T-helper 2 cell (primary cell): ENCODE results near the gene CACNA1C.

Source experiments
- DNase-seq, 5 experiments: peaks; one replicate each; pipeline versions ENCODE4 v3.0.0 to v3.0.0-alpha.2; 2012 to 2022

Gene CACNA1C

GRCh38 chr12:2172491-2173214 is 119.9 kb downstream of the CACNA1C start:
- no peak for DNase-seq

DNA sequence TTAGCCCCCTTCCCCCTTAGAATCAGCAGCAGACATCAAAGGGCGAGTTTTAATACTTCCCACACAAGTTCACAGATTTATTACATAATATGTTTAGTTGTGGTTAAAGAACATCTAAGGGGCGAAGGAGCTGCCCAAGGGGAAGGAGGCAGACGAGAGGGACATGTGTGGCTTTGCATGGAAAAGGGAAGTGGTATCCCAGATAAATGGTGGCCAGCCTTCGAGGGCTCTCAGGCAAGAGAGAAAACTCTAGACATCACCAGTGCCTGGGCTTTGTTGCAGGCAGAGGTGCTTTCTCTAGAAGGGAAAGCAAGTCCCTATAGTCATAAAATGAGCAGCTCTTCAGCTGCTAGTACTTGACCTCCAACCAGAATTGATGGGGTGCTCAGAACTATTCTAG is 121.2 kb downstream of the CACNA1C start:
- no peak for DNase-seq

DNA sequence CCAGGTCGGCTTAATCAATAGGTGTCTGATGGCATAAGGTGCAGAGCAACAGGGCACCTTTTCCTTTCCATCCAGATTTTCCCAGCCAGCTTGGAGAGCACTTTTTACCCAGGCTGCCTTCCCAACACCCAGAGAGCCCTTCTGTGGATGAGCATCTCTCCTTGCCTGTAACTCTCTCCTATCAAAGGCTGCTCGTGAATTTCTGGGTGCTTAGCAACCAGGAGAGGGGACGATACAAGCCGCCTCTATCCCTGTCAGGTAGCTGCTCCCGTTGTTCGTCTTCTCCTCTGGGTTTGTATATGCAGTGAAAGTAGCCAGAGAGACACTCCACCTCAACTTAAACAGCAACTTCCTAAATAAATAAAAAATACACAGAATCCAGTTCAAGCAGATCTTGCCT is 124.2 kb downstream of the CACNA1C start:
- no peak for DNase-seq

DNA sequence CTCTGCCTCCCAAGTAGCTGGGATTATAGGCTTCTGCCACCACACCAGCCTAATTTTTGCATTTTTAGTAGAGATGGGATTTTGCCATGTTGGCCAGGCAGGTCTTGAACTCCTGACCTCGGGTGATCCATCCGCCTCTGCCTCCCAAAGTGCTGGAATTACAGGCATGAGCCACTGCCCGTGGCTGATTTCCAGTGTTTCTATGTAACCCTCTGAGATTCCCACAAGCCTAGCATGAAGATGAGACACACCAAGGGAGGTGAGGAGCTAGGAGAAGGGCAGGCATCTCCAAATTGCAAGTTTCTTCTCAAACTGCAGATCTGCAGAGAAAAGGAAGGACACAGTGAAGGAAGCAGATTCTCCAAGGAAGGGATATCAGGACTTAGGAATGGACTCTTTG is 125.0 kb downstream of the CACNA1C start:
- no peak for DNase-seq

DNA sequence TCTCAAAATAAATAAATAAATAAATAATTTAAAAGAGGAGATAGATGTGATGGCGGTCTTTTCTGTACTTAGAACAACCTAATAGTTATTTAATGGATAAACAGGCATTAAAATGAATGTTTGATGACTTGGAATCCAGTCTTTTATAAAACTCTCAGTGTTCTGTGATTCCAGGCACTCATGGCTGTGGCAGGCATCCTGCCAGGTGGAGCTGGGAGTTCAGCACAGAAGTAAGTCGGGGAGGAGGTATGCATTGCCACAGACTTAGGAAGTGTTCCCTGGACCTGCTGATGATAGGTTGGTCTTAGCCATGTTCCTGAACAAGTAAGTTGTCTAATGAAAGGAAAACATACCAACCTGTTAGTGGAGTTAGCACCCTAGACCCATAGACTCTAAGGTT is 126.3 kb downstream of the CACNA1C start:
- DNase-seq, result no peak

DNA sequence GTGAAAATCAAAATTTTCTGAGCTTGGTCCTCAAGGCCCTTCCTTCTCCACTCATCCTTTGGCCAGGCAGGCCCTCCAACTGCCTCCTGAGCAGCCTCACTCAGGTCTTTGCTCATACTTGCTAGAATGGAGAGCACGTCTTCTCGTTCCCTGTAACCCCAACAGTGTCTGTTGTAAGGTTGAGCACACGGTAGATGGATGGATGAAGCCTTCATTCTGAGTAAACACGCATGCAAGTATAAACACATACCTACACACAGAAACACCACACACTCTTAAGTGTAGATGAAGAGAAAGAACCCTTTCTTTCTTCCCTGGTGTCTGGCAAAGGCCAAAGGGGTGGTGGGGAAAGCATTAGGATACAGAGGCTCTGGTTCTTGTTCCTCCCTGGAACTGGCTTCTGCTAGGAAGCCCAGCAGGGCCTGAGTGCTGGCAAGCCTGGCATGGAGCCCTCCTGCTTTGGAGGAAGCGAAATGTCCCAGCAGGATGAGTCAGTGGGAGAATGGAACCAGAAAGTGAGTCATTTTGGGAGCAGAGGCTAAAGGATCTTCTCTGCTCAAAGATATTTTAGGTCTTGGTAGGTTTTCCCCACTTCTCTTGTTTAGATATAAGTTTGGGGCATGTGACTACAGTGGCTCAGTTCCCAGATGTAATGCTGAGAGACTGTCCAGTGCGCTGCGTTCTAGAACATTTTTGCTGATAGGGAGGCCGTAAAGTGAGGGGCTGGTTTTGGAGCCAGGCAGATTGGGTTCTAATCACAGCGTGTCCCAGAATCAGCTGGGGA is 127.4 kb downstream of the CACNA1C start:
- DNase-seq, result no peak

DNA sequence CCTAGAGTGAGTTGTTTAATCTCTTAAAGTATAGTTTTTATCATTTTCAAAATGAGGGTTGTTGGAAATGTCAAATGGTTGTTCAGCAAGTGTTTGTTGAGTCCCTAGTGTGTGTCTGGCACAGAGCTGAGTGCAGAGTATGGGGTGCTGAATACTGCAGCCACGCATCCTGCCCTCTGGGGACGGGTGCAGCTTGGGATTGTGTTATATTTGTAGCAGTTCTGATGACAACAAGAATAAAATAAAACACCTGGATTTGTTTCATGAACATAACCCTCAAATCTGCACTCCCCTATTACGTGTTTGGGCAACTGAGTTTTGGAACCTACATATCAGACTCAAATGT is 127.9 kb downstream of the CACNA1C start:
- no peak for DNase-seq

DNA sequence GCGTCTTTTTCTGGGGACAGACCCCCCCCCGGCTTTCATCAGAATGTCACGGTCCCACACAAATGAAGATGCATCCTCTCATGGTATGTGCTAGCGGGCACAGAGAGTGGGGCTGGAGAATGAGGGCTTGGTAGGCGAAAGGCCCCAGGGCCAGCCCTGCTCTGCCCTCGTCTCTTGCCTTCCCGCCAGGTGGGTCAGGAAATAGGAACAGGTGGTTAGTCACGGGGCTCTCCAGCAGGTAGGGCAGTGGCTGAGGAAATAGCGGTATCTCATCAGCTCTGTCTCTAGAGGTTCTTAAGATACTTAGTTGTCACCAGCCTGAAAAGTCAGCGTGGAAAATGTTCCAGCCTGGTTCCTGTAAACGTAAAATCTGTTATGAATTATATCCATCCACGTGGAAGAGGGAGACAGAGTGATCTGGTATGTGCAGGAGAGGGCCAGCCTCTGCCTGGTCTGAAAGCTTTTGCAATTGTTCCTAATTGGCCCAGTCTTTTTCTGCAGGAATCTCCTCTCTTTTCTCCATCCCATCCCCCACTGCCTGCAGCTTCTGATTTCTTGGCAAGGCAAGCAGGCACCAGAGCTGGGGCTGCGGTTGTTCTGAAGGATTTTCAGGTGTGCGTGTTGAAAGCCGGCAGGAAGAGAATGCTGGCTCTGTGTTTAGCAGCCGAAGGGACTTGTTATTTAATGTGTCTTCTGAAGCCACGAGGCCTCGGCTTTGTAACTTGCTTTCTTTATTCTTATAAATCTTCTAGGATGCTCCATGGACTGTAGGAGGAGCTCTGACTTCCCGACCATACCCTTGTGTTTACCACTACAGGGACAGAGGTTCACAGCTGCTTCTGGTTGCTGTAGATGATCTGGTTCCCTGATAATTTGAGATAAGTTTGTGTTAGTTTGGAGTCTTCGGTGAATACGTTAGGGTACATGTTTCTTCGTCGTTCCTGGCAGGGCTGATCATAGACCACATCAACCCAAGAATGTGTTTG is 131.1 kb downstream of the CACNA1C start:
- no peak for DNase-seq

- DNase-seq, result no peak
Observed at GRCh38 chr12:2185751-2186341, 133.1 kb downstream of the CACNA1C start.

DNA sequence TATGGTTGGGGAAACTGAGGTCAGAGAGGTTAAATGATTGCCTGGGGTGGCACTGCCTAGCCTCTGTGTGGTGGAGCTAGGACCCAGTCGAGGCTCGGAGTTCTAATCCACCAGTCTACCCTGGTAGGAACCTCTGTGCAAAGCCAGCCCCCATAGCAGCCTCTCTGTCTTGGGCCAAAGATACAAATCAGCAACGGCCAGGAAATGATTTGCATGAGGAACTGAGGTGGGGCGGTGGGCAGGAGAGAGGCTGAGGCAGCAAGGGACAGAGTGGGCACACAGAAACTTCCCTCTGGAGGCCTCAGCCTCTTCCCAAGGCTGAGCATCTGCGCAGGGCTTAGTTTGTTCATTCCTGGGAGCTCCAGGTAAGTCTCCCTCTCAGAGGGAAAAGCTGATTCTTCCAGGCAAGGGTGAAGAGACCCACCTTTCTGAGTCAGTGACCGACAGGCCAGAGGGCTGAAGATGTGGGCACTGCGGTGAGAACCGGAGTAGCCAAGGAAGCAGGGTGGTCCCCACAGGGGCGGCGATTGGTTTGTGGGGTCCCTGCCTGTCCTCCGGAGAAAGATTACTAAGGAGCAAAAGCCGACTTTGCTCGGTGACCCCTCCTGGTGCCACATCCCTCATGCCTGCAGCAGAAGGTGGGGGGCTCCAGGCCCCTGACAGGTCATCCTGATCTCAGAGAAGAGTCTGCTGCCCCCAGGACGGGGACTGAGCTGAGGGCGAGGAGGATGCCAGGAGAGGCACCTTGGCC is 134.6 kb downstream of the CACNA1C start:
- no peak for DNase-seq

DNA sequence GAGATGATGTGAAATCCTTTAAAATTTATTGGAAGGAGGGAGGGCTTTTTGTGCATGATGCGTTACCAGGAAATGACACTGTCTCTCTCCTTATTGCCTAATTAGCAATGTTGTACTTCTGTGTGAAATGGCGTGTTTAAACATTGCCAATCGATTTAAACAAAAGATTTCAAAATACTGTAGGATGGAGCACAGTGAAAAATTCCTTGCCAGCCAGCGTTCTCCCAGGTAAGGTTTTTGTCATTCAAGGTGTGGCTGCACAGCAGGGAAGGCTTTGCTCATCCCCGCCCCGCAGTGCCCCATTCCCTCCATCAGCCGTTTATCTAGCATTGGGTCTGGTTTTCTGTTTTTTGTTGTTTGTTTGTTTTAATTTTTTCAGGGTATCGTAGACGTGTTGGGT is 137.3 kb downstream of the CACNA1C start:
- DNase-seq, result no peak

DNA sequence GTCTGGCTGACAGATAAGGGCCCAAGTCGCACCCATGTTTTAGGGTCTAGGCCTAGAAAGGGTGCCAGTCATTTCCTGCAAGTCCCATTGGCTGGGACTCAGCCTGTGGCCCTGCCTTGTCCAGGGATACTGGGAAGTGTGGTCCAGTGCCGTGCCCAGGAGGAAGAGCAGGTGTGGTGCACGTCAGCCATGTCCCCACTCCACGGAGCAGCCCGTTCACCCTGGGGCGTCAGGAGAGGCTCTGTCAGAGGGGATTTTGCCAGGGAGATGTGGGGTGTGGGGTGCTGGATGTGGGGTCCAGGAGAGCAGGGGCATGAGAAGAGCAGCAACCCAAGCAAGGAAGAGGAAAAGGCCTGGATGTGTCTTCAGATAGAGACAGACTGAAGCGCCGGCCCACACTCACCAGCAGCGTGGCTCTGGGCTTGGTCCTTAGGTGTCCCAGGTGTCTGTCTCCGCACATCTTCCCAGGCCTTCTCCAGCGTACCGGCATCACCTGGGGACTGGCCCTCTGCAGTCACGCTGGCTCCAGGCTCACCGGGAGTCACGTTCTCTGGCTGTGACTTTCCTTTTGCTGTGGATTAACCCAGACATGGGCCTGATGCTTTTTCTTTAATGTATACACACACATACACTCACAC is 138.2 kb downstream of the CACNA1C start:
- no peak for DNase-seq

DNA sequence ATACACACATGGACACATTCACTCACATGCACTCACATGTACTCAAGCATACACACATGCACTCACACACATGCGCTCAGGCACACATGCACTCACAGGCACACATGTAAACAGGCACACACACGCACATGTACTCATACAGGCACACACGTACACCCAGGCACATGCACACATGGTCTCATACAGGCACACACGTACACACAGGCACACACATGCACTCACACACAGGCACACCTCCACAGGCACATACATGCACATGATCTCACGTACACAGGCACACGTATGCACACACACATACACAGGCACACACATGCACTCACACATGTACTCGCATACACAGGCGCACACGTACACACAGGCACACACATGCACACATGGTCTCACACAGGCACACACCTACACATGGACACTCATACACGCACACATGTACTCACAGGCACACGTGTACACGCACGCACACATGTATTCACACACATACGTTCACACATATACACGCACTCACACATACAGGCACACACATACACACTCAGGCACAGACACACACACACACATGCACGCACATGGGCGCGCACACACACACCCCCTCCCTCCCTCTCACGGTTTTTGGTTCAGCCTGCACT is 138.9 kb downstream of the CACNA1C start:
- DNase-seq, result no peak

DNA sequence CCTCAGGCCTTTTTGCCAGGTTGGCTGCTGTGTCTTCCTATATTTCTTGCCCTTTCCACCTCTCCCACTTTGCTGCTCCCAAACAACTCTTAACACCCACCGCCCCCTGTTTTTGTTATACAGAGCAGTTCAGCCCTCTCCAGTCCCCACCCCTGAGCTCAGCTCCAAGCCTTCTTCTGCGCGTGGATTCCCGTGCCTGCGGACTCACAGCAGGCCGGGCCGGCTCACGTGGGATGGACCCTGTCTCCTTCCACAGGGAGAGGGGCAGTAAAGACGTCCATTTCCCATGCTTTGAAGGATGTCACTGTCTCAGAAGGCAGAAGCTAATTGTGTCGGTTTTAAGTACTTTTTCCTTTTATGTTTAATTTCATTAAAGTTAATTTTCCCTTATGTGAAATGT is 139.4 kb downstream of the CACNA1C start:
- no peak for DNase-seq

DNA sequence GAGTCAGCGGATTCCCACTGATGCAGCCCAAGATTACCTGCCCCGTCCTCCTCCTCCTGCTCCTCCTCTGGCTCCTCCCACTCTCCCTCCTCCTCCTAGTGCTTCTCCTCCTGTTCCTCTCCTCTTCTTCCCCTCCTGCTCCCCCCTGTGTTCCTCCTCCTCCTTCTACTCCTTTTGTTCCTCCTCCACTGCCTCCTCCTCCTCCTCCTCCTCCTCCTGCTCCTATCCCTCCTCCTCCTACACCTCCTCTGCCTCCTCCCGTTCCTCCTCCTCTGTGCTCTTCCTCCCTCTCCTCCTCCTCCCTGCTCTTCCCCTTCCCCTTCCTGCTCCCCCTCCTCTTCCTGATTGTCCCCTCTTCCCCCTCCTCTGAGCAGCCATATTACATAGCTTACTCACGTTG is 141.3 kb downstream of the CACNA1C start:
- DNase-seq, result no peak

DNA sequence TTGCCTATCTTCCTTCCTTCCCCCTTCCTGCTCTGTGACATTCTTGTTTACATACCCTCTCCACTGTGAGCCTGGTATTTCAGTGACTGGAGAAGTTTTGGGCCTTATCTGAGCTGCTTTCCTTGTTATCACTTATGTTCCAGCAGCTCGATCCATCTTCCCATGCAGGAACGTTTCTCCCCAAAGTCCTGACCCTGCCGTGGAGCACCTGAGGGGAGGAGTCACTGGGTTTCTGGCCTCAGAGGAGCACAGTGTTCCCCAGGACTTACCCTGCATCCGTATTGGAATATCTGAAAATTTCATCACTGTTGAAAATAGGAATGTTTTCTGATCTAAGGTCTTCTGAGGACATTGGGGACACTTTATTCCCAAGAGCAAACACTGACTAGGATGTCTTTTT is 141.8 kb downstream of the CACNA1C start:
- no peak for DNase-seq

- no peak for DNase-seq
Observed at GRCh38 chr12:2195085-2195484, 142.3 kb downstream of the CACNA1C start.

DNA sequence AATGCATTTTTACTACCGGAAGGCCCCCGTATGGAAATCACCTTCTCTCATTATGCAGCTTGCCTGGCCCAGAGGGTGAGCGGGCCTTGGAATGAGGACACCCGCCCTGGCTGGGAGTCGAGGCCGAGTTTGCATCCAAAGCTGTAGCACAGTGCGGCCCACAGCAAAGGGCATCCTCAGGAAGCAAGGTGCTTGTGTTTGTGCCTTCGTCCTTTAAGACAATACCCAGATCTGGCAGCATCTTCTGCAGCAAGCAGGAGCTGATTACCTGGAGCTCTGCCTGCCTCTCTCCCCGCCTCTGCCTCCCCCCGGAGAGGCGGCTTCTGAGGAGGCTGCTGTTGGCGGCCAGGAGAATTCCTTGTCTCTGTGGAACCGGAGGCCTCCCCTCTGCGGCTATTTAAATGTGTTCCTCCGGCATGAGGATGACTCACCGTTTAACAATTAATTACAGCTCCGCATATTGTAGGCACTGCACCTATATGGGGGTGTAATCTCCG is 145.3 kb downstream of the CACNA1C start:
- no peak for DNase-seq

- DNase-seq, result no peak
Observed at GRCh38 chr12:2198542-2198941, 145.8 kb downstream of the CACNA1C start.

DNA sequence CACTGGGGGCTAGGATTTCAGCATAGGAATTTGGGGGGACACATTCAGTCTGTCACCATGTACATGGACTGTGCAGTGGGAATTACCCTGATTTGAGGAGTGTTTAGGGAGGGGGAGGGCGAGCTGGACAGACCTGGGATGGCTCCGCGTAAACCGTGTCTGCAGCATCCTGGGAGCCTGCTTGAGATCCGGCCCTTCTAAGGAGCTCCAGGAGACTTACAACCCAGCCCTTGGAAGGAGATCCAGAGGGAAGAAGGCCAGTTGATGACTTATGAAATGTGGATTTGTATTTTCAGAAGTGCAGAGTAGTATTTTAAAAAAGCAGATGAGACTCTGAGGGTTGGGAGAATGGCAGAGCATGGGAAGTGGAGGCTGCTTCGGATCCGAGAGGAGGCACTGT is 153.2 kb downstream of the CACNA1C start:
- no peak for DNase-seq
